22Rv1 (cell line): ENCODE results near the gene GALNT18.

ENCODE experiments used
- ZFX ChIP-seq: fragments of 450-650 bp; IDR thresholded peaks from 2 replicates; pipeline ENCODE4 v1.6.1; 2017; ENCODE audit warnings: antibody characterized with exemption, borderline replicate concordance
- TF ChIP-seq, protein P1 (sequence below): fragments of 450-650 bp; IDR thresholded peaks from 2 replicates; pipeline ENCODE4 v1.5.1; 2017; ENCODE audit warnings: mild to moderate bottlenecking

DNA sequence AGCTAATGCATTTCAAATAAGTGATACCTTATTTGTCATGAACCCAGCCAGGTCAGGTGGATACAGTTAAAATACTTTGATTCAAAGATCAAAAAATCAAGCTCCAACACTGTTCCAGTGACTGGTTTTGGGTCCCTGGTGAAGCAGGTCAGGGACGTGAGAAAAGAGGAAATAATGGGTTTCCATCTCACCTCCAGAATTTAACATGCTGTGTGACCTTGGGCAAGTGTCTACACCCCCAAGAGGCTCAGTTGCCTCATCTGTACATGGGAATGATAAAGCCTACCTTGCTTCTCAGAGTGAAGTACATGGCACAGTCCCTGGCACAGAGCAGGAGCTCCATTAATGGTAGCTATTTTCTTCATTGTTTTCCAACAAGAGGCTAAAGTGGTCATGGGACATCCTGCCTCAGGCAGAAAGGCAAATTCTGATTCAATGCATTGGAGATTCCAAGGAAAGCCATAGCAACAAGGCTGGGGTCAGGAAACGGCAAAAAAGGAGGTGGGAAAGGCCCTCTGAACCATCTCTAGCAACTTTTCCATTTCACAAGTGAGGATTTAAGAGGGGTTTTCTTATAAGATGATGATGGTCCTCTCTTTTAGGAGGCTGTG lies 377.2 kb downstream of the GALNT18 start:
- TF ChIP-seq, protein P1, sequence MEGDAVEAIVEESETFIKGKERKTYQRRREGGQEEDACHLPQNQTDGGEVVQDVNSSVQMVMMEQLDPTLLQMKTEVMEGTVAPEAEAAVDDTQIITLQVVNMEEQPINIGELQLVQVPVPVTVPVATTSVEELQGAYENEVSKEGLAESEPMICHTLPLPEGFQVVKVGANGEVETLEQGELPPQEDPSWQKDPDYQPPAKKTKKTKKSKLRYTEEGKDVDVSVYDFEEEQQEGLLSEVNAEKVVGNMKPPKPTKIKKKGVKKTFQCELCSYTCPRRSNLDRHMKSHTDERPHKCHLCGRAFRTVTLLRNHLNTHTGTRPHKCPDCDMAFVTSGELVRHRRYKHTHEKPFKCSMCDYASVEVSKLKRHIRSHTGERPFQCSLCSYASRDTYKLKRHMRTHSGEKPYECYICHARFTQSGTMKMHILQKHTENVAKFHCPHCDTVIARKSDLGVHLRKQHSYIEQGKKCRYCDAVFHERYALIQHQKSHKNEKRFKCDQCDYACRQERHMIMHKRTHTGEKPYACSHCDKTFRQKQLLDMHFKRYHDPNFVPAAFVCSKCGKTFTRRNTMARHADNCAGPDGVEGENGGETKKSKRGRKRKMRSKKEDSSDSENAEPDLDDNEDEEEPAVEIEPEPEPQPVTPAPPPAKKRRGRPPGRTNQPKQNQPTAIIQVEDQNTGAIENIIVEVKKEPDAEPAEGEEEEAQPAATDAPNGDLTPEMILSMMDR = no peak
- TF ChIP-seq ZFX = no peak
